Adrenal gland (tissue), 12 donors: ENCODE data around the gene CHST10. TPM values are rescaled to one million over a fixed set of nuclear protein-coding genes. Genes with fewer than 3 reads are reported as not detected.

ENCODE experiments used
- DNase-seq, 7 donors: peaks; one replicate each; pipeline ENCODE4 v3.0.0-alpha.2; 2019 to 2020
- H3K27ac ChIP-seq, 5 donors: fragments of 200-600 bp; sonication (generic) in 4 of 5; 1 replicate in 3 of 5; 2 replicates in 2 of 5; pipeline versions ENCODE4 v1.5.1 to v1.8.0; 2016 to 2020; ENCODE audit warnings: mild to moderate bottlenecking in 1 of 5
- H3K27me3 ChIP-seq: fragments of 200-600 bp; 2 replicates; pipeline ENCODE4 v1.8.0; 2021
- H3K36me3 ChIP-seq, 2 donors: fragments of 200-600 bp; replicated peaks in 1 of 2; 1 replicate in 1 of 2; 2 replicates in 1 of 2; pipeline versions ENCODE4 v1.5.1 to v1.8.0; 2018 to 2022
- H3K4me1 ChIP-seq, 2 donors: fragments of 200-600 bp; replicated peaks in 1 of 2; 1 replicate in 1 of 2; 2 replicates in 1 of 2; pipeline versions ENCODE4 v1.5.1 to v1.8.0; 2018 to 2021
- H3K4me3 ChIP-seq, 4 donors: fragments of 200-600 bp; sonication (generic) in 3 of 4; one replicate each; pipeline ENCODE4 v1.5.1; 2016 to 2018
- H3K9me3 ChIP-seq, 3 donors: fragments of 200-600 bp; sonication (generic) in 1 of 3; replicated peaks in 1 of 3; 1 replicate in 2 of 3; 2 replicates in 1 of 3; pipeline versions ENCODE4 v1.5.1 to v1.8.0; 2016 to 2021
- POLR2A ChIP-seq, 2 donors: fragments of 450-650 bp; IDR thresholded peaks; one replicate each; pipeline ENCODE4 v1.6.1; 2017; ENCODE audit warnings: antibody characterized with exemption in 2 of 2, mild to moderate bottlenecking in 2 of 2, moderate library complexity in 1 of 2
- WGBS, 4 donors: extraction: QIAGEN DNeasy Blood & Tissue Kit in 2 of 4; methylation state at CpG; one replicate each; pipeline versions ENCODE4 v1.1.5 to v1.1.7; 2013 to 2017; 5-methylcytosine and 5-hydroxymethylcytosine counted together
- intact Hi-C, 2 donors: fragments of 100-400 bp; cut with DNase I; formaldehyde crosslinking; loops; one replicate each; pipeline versions ENCODE4 v1.14.1 to v1.15.0; 2022 to 2023
- polyA plus RNA-seq, 3 donors: library from polyadenylated mRNA; stranded (reverse); fragments of 200-250 nt in 2 of 3; fragments of 350-450 nt in 1 of 3; fragmentation: Illumina TruSeq in 1 of 3; extraction: RNeasy Lipid Tissue Mini Kit (QIAGEN cat#74804) in 1 of 3; gene quantifications; one replicate each; pipeline ENCODE4 v1.2.3, GENCODE V29; 2013 to 2014
- total RNA-seq, 9 donors: library from RNA; depleted of rRNA in 4 of 9; stranded (reverse); fragments of >200 nt in 4 of 9; fragments of 120-200 nt in 1 of 9; fragmentation: NEBNext Ultra II Directional in 1 of 9; extraction: Animal tissue kit (Norgen Biotek cat#: 25700) in 1 of 9; gene quantifications; one replicate each; pipeline versions ENCODE4 v1.1.0 to v1.2.4, GENCODE V29; 2013 to 2023
- TF ChIP-seq, protein P1 (sequence below), 6 experiments: fragments of 450-650 bp in 4 of 6; fragments of 200-600 bp in 2 of 6; sonication (generic) in 1 of 6; IDR thresholded peaks; 1 replicate in 5 of 6; 2 replicates in 1 of 6; pipeline versions ENCODE4 v1.5.1 to v1.8.0; 2016 to 2021; ENCODE audit warnings: antibody characterized with exemption in 6 of 6, mild to moderate bottlenecking in 2 of 6, moderate library complexity in 1 of 6
- donor health status: healthy with polysubstance abuse.
- donor health status: Bipolar disorder and iron deficiency.
- donor health status: DM: yes; HTN: yes; CAD: no.
- donor health status: DM: no; HTN: no; CAD: no.
- donor health status: DM: no; HTN: no; CAD: no.
- donor health status: DM: yes; HTN: yes; CAD: no.

Gene CHST10
- total and polyA plus RNA-seq, 12 donors, result 5.6 to 18.4 (median 10.0) TPM

- intact Hi-C loops, result no loop called here
- Histone ChIP-seq H3K9me3 (no peaks in the 10 kb centered on the region), H3K27ac (no peak overlapping the region), H3K4me1 (no peaks in the 10 kb centered on the region), H3K27me3 (no peaks in the 10 kb centered on the region), H3K4me3 (no peak overlapping the region), H3K36me3 (no peaks in the 10 kb centered on the region)
- TF ChIP-seq POLR2A (IDR thresholded peaks at IDR 0.05), result no peak
- TF ChIP-seq, protein P1, sequence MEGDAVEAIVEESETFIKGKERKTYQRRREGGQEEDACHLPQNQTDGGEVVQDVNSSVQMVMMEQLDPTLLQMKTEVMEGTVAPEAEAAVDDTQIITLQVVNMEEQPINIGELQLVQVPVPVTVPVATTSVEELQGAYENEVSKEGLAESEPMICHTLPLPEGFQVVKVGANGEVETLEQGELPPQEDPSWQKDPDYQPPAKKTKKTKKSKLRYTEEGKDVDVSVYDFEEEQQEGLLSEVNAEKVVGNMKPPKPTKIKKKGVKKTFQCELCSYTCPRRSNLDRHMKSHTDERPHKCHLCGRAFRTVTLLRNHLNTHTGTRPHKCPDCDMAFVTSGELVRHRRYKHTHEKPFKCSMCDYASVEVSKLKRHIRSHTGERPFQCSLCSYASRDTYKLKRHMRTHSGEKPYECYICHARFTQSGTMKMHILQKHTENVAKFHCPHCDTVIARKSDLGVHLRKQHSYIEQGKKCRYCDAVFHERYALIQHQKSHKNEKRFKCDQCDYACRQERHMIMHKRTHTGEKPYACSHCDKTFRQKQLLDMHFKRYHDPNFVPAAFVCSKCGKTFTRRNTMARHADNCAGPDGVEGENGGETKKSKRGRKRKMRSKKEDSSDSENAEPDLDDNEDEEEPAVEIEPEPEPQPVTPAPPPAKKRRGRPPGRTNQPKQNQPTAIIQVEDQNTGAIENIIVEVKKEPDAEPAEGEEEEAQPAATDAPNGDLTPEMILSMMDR (IDR thresholded peaks at IDR 0.05), result no peak
- 50 to 66% (median 65%) methylated on average over 4 of the region's 4 CpGs for WGBS, 4 donors
- DNase-seq, result no peak
Observed at GRCh38 chr2:100453853-100454252, 36.4 kb upstream of the CHST10 start.

DNA sequence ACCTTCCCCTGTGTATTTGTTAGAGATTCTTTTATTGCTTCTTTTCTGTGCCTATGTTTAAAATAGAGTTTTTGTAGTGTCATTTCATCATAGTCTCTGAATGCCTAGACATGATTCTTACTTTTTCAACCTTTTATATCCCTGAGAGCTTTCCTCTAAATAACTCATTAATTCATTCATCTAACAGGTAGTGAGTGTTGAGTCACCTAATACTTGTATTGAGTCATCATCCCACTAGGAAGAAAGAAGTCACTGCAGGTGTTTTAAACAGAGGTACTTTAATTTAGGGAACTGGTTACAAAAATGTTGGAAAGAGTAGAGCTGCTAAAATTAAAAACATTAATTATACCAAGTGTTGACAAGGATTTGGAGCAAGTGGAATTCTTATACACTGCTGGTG, 34.3 kb upstream of the CHST10 start:
- no peaks in the 10 kb centered on the region for H3K27me3 ChIP-seq
- TF ChIP-seq, protein P1 (IDR thresholded peaks at IDR 0.05), result no peak
- TF ChIP-seq POLR2A (IDR thresholded peaks at IDR 0.05), result no peak
- no peaks in the 10 kb centered on the region for H3K36me3 ChIP-seq

DNA sequence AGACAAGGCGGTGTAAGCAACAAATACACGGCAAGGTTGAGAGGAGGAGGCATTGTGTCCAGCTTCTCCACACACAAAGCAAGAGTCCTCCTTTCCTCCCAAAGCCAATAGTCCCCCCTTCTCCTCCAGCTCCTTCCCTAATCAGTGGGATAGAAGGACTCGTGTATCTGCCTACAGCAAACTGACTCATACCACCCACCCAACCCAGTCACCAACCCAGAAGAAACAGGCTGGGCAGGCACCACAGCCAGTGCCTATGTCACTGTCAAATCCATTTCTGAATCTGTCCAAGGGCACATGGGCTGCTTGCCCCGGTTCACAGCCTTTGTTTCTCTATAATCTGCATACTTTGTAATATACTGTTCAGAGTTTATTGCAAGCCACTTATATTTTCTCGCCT, 33.6 kb upstream of the CHST10 start:
- H3K36me3 ChIP-seq, result no peaks in the 10 kb centered on the region
- no peak overlapping the region for H3K4me3 ChIP-seq
- TF ChIP-seq, protein P1 (IDR thresholded peaks at IDR 0.05), result no peak
- TF ChIP-seq POLR2A (IDR thresholded peaks at IDR 0.05), result no peak
- H3K27me3 ChIP-seq, result no peaks in the 10 kb centered on the region
- intact Hi-C loops, result no loop called here
- DNase-seq, result no peak
- H3K9me3 ChIP-seq, result no peaks in the 10 kb centered on the region
- 66 to 77% (median 74%) methylated on average over 5 of the region's 5 CpGs for WGBS, 4 donors
- H3K4me1 ChIP-seq, result no peaks in the 10 kb centered on the region
- no peak overlapping the region for H3K27ac ChIP-seq

More for the DNA sequence above, 34.3 kb upstream of the CHST10 start:
- H3K4me1 ChIP-seq, result no peaks in the 10 kb centered on the region
- no peak overlapping the region for H3K4me3 ChIP-seq
- intact Hi-C loops, result no loop called here
- no peak for DNase-seq
- H3K27ac ChIP-seq, result no peak overlapping the region
- no peaks in the 10 kb centered on the region for H3K9me3 ChIP-seq

DNA sequence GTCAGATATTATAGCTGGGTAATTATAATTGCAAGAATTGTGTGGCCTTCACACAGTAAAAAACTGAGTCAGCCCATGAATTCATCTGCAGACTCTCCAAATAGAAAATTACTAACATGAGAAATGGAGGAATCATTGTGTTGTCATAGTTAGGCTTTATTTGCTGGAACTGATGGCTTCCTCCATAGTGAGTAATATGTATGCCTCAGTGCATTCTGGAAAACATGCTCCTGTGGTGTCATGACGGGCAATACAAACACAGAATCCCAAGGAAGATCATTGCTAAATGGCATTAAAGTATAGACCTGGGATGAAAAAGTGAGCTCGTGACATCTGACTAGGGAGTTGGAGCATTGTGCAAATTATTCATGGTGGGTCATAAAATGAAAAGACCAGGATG, 29.2 kb upstream of the CHST10 start:
- no peak for TF ChIP-seq POLR2A (IDR thresholded peaks at IDR 0.05)
- TF ChIP-seq, protein P1 (IDR thresholded peaks at IDR 0.05), result no peak
- no peak for DNase-seq
- H3K4me3 ChIP-seq, result no peak overlapping the region
- H3K27me3 ChIP-seq, result no peaks in the 10 kb centered on the region
- intact Hi-C loops, result no loop called here
- H3K27ac ChIP-seq, result no peak overlapping the region
- WGBS, 4 donors, result 60 to 76% (median 64%) methylated on average over 2 of the region's 2 CpGs
- H3K4me1 ChIP-seq, result no peaks in the 10 kb centered on the region
- no peaks in the 10 kb centered on the region for H3K9me3 ChIP-seq
- no peaks in the 10 kb centered on the region for H3K36me3 ChIP-seq
